OCI-LY3 (cell line): ENCODE data around the gene CCDC13.

Experiments
- H2AFZ ChIP-seq: fragments of 200-600, 300-600 bp; shearing (Covaris generic); 2 replicates; pipeline ENCODE4 v1.6.0; 2014; ENCODE audit warnings: antibody characterized with exemption, low read depth, low read length
- H3K27ac ChIP-seq: fragments of 200-600, 300-600 bp; sonication (generic); 2 replicates; pipeline ENCODE4 v1.5.1; 2014; ENCODE audit warnings: mild to moderate bottlenecking, low read length, moderate library complexity, mixed read lengths
- H3K27me3 ChIP-seq: fragments of 200-600, 300-600 bp; sonication (generic); 2 replicates; pipeline ENCODE4 v1.6.1; 2014; ENCODE audit warnings: low read depth, low read length, mixed read lengths
- H3K36me3 ChIP-seq: fragments of 200-600, 300-600 bp; sonication (generic); replicated peaks from 2 replicates; pipeline ENCODE3; 2014; ENCODE audit warnings: low read depth, low read length, mixed read lengths
- H3K4me1 ChIP-seq: fragments of 300-600, 200-600 bp; sonication (generic); 2 replicates; pipeline ENCODE4 v1.6.1; 2014; ENCODE audit warnings: low read length, mixed read lengths
- H3K4me2 ChIP-seq: fragments of 200-600, 300-600 bp; sonication (generic); 2 replicates; pipeline ENCODE4 v1.6.1; 2014; ENCODE audit warnings: low read length, mixed read lengths
- H3K4me3 ChIP-seq: fragments of 300-600, 200-600 bp; sonication (generic); 2 replicates; pipeline ENCODE4 v1.5.1; 2014; ENCODE audit warnings: antibody characterized with exemption, mild to moderate bottlenecking, low read length, moderate library complexity
- H3K79me2 ChIP-seq: fragments of 300-600, 200-600 bp; shearing (Covaris generic); 2 replicates; pipeline ENCODE4 v1.6.1; 2014; ENCODE audit warnings: mild to moderate bottlenecking, low read length, mixed read lengths
- H3K9ac ChIP-seq: fragments of 300-600, 200-600 bp; shearing (Covaris generic); 2 replicates; pipeline ENCODE4 v1.6.0; 2014; ENCODE audit warnings: mild to moderate bottlenecking, low read length, moderate library complexity
- H3K9me3 ChIP-seq: fragments of 200-600, 300-600 bp; shearing (Covaris generic); 2 replicates; pipeline ENCODE4 v1.6.1; 2014; ENCODE audit warnings: low read length, mixed read lengths; ENCODE audit not compliant: insufficient read depth
- H4K20me1 ChIP-seq: fragments of 200-600, 300-600 bp; sonication (generic); 2 replicates; pipeline ENCODE4 v1.6.1; 2016; ENCODE audit warnings: low read length, mixed read lengths; ENCODE audit not compliant: insufficient read depth
- EZH2phosphoT487 ChIP-seq: fragments of 200-600 bp; shearing (Covaris generic); IDR thresholded peaks from 2 replicates; pipeline ENCODE4 v1.6.1; 2018; ENCODE audit warnings: antibody characterized with exemption, mixed run types, low read depth
- TF ChIP-seq, protein P1 (sequence below): fragments of 200-600, 300-600 bp; sonication (generic); IDR thresholded peaks from 2 replicates; pipeline ENCODE4 v1.5.1; 2014; ENCODE audit warnings: antibody characterized with exemption, low read length, low read depth

Gene CCDC13

DNA sequence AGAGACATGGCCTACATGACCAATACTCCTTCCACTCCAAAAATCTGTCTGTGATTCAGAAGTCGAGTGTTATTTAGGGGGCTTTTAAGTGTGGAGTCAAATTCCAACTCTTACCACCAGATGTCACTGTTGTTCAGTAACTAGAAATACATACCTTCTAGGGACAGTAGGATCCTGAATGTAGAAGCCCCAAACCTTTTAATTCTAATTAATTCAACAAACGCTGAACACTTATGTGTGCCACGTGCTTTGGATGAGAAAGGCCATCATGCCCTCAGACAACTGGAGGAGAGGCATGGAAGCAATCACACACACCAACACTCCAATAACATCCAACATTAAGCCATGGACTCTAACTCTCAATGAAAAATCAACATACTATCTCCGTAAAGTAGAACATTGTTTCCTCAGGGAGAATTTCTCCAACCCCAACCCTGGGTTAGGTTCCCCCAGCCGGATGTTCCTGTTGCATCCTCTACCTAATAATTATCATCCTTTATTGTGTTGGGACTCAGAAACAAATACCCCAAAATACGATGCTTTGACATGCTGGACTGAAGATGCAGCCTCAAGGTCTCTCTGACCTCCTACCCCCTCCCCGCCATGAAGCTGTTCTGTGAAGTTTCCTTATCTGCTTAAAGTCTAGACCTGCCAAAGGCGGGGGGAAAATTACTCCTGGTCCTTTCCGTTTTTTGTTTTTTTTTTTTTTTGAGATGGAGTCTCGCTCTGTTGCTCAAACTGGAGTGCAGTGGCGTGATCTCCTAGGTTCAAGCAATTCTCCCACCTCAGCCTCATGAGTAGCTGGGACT, 8.0 kb upstream of the CCDC13 start:
- Histone ChIP-seq H3K79me2 (no peaks in the 10 kb centered on the region), H3K4me3 (no peak overlapping the region), H4K20me1 (no peaks in the 10 kb centered on the region), H3K27me3 (no peaks in the 10 kb centered on the region), H2AFZ (no peak overlapping the region), H3K4me1 (no peaks in the 10 kb centered on the region), H3K27ac (no peak overlapping the region), H3K9ac (no peak overlapping the region), H3K4me2 (no peak overlapping the region), H3K9me3 (no peaks in the 10 kb centered on the region), H3K36me3 (peaks cover 15% of the 10 kb centered on the region)
- no peak for TF ChIP-seq EZH2phosphoT487
- TF ChIP-seq, protein P1, sequence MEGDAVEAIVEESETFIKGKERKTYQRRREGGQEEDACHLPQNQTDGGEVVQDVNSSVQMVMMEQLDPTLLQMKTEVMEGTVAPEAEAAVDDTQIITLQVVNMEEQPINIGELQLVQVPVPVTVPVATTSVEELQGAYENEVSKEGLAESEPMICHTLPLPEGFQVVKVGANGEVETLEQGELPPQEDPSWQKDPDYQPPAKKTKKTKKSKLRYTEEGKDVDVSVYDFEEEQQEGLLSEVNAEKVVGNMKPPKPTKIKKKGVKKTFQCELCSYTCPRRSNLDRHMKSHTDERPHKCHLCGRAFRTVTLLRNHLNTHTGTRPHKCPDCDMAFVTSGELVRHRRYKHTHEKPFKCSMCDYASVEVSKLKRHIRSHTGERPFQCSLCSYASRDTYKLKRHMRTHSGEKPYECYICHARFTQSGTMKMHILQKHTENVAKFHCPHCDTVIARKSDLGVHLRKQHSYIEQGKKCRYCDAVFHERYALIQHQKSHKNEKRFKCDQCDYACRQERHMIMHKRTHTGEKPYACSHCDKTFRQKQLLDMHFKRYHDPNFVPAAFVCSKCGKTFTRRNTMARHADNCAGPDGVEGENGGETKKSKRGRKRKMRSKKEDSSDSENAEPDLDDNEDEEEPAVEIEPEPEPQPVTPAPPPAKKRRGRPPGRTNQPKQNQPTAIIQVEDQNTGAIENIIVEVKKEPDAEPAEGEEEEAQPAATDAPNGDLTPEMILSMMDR, result peak; percentile 89

DNA sequence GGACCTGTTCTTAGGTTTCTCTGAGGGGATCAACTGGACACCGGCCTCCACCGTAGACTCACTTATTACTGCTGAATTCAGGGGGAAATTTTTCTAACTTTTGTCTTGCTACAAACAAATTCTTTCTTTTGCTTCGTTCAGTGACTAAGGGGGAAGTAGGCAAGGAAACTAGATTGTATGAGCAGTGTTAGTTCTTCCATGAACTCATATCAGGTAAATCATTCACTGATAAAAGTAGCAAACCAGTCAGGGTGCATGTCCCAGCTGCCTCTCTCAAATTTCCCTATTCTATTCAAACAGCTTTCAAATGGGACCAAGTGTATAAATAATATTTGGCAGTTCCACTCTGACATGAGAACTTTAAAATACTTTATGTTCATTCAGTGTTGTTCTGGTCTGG, 7.3 kb upstream of the CCDC13 start:
- Histone ChIP-seq H3K4me2 (no peak overlapping the region), H3K79me2 (no peaks in the 10 kb centered on the region), H3K27me3 (no peaks in the 10 kb centered on the region), H3K4me1 (no peaks in the 10 kb centered on the region), H2AFZ (no peak overlapping the region), H3K27ac (no peak overlapping the region), H4K20me1 (no peaks in the 10 kb centered on the region), H3K36me3 (peaks cover 10% of the 10 kb centered on the region), H3K9ac (no peak overlapping the region), H3K4me3 (no peak overlapping the region), H3K9me3 (no peaks in the 10 kb centered on the region)
- TF ChIP-seq, protein P1, result no peak
- TF ChIP-seq EZH2phosphoT487, result no peak

DNA sequence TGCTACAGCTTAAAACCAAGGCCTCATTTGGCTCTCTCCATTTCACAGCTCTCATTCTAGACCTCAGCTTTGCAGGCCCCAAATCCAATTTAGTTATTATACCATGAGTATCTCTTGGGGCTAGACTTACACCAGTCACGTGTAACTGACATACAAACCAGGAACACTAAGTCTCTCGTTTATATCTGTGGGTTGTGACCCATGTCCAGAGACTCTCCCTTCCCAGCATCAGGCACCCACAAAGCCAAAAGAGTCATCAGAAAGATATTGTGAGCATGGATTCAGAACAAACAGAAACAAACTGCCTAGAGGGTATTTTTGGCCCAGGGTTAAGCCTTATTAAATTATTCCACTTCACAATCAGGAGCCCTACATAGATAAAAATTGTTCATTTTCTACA, 5.6 kb upstream of the CCDC13 start:
- Histone ChIP-seq H3K27ac (no peak overlapping the region), H2AFZ (no peak overlapping the region), H3K4me3 (no peak overlapping the region), H3K4me2 (no peak overlapping the region), H4K20me1 (no peaks in the 10 kb centered on the region), H3K79me2 (no peaks in the 10 kb centered on the region), H3K27me3 (no peaks in the 10 kb centered on the region), H3K9ac (no peak overlapping the region), H3K36me3 (peaks cover 8% of the 10 kb centered on the region), H3K4me1 (no peaks in the 10 kb centered on the region), H3K9me3 (no peaks in the 10 kb centered on the region)
- TF ChIP-seq, protein P1, result no peak

- H3K27me3 ChIP-seq, result no peaks in the 10 kb centered on the region
- peak overlapping the region; percentile 89 for H3K4me2 ChIP-seq
- H3K9ac ChIP-seq, result peak overlapping the region; percentile 91
- peak overlapping the region; percentile 88 for H3K4me3 ChIP-seq
- TF ChIP-seq, protein P1, result no peak
- no peak for TF ChIP-seq EZH2phosphoT487
- H3K79me2 ChIP-seq, result no peaks in the 10 kb centered on the region
- H2AFZ ChIP-seq, result peak overlapping the region; percentile 95
- H4K20me1 ChIP-seq, result no peaks in the 10 kb centered on the region
- H3K27ac ChIP-seq, result peak overlapping the region; percentile 58
- no peaks in the 10 kb centered on the region for H3K36me3 ChIP-seq
- H3K9me3 ChIP-seq, result no peaks in the 10 kb centered on the region
- peaks cover 4% of the 10 kb centered on the region for H3K4me1 ChIP-seq
These were observed 327 bp upstream of the CCDC13 start for GRCh38 chr3:42773409-42773751.
